ENCODE results near the gene IL18R1. TPM values are rescaled to one million over a fixed set of nuclear protein-coding genes. Genes with fewer than 3 reads are reported as not detected.

The IL18R1 gene
- total RNA-seq, 6 experiments from 2014 or later, result 5.5 to 11.2 (median 8.1) TPM

DNA sequence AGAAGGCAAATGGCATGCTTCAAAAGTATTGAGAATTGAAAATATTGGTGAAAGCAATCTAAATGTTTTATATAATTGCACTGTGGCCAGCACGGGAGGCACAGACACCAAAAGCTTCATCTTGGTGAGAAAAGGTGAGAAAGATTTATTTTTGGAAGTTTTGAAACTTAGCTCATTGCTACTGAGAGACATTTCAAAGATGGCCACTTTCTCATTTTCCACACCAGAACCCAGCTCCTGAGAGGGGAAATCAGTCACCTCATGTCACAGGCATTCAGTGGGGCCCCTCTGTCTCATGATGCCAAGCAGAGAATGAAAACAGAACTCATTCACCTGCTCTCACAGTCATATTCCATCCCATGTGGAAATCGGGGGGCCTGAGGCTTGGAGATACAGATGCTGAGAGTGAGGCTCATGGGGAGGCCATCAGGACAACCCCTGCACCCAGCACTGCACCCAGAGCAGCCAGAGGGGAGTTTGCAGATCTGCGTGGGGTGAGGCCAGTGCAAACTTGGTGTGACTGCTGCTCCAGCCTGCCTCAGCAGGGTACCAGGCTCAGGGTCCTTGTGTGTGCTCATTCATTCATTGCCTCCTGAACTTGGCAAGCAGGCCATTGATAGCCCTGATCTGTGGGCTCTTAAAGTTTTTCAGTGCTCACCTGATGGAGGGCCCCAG lies 31.4 kb downstream of the IL18R1 start:
- ATAC-seq, result peak in 1 of 4 donors; percentile 28
- H3K27ac ChIP-seq, result no peak overlapping the region

DNA sequence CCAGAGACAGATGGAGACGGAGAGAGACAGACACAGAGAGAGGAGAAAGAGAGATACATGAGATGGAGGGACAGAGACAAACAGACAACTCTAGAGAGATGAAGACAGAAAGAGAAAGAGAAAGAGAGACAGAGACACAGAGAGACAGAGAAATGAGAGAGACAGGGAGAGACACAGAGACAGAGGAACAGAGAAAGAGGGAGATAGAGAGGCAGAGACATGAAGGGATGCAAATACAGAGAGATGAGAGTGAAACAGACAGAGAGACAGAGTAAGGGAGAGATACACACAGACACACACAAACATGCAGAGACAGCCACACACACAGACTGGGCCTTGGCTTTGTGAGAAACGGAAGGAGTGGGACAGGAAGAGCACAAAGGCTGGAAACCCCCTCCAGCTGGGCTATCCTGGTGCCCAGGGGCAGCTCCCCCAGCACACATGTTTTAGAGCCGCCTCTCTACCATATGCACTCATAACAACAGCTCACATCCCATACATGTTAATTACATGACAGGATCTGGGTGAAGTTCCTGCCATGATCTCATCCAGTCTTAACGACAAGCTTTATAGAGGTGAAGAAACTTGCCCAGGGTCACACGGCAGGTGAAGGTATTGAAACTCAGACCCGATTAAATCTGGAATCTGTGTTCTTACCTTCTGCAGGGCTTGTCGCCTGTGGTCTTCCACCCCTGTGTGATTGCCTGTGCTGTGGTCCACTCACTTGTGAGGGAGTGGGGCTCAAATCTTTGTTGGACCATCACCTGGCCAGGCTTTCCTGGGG lies 32.4 kb downstream of the IL18R1 start:
- TF ChIP-seq POLR2A (IDR thresholded peaks at IDR 0.05) (no peak), CTCF (IDR thresholded peaks at IDR 0.05) (no peak)

More for the DNA sequence above, 31.4 kb downstream of the IL18R1 start:
- no peak for DNase-seq
- WGBS (ENCODE audit: insufficient coverage, low coverage, low lambda C conversion rate, missing lambda C conversion rate), result no CpG with 5 or more reads among the region's 3 CpGs
- TF ChIP-seq POLR2A (IDR thresholded peaks at IDR 0.05), result no peak
- TF ChIP-seq CTCF (IDR thresholded peaks at IDR 0.05), result no peak
- no peaks in the 10 kb centered on the region for H3K4me1 ChIP-seq
- no peaks in the 10 kb centered on the region for H3K27me3 ChIP-seq
- intact Hi-C loops (cut with DNase I), result no loop called here
- H3K9me3 ChIP-seq, result peaks cover 0 to 5% (median 1%) of the 10 kb centered on the region in 4 donors
- no peaks in the 10 kb centered on the region for H3K36me3 ChIP-seq
- H3K4me3 ChIP-seq, result no peak overlapping the region

GRCh38 chr2:102391565-102391964 lies 36.0 kb downstream of the IL18R1 start:
- no peak overlapping the region for H3K27ac ChIP-seq
- H3K36me3 ChIP-seq, result no peaks in the 10 kb centered on the region
- intact Hi-C loops (cut with DNase I), result no loop called here
- no peaks in the 10 kb centered on the region for H3K9me3 ChIP-seq
- no peaks in the 10 kb centered on the region for H3K4me1 ChIP-seq
- no peak for DNase-seq
- ATAC-seq, result no peak
- TF ChIP-seq POLR2A (IDR thresholded peaks at IDR 0.05) (no peak), CTCF (IDR thresholded peaks at IDR 0.05) (no peak)
- H3K27me3 ChIP-seq, result no peaks in the 10 kb centered on the region
- WGBS (ENCODE audit: insufficient coverage, low coverage, low lambda C conversion rate, missing lambda C conversion rate), result 81% methylated on average over 2 of the region's 2 CpGs
- no peak overlapping the region for H3K4me3 ChIP-seq

More for the DNA sequence above, 32.4 kb downstream of the IL18R1 start:
- intact Hi-C loops (cut with DNase I), result no loop called here
- no peak for DNase-seq
- H3K4me1 ChIP-seq, result no peaks in the 10 kb centered on the region
- H3K4me3 ChIP-seq, result no peak overlapping the region
- no peak overlapping the region for H3K27ac ChIP-seq
- no peaks in the 10 kb centered on the region for H3K27me3 ChIP-seq
- no peak for ATAC-seq
- no peaks in the 10 kb centered on the region for H3K36me3 ChIP-seq
- WGBS (ENCODE audit: insufficient coverage, low coverage, low lambda C conversion rate, missing lambda C conversion rate), result 90% methylated on average over 5 of the region's 7 CpGs
- peaks cover 0 to 5% (median under 1%) of the 10 kb centered on the region in 4 donors for H3K9me3 ChIP-seq

DNA sequence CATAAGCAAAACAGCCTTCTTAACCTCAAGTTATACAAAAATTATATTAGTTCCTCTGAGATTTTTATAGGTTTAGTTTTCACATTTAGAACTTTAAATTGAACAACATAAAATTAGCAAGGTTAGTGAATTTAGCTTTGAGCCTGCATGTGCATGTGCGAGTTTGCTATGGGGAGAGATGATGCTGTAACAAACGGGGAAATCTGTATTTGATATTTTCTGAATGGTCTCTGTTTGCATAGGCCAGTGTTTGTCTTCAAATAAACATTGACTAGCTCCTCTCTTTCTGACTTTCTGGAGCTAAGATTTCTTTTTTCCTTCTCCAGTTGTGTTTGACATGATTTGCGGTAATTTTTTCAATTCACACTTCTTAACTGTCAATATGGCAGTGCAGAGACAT lies 36.5 kb downstream of the IL18R1 start:
- Histone ChIP-seq H3K27me3 (no peaks in the 10 kb centered on the region), H3K9me3 (no peaks in the 10 kb centered on the region), H3K27ac (no peak overlapping the region), H3K36me3 (no peaks in the 10 kb centered on the region), H3K4me1 (no peaks in the 10 kb centered on the region), H3K4me3 (no peak overlapping the region)
- DNase-seq (no peak), ATAC-seq (no peak)
- 61% methylated on average over 3 of the region's 3 CpGs for WGBS (ENCODE audit: insufficient coverage, low coverage, low lambda C conversion rate, missing lambda C conversion rate)
- intact Hi-C loops (cut with DNase I), result no loop called here
- TF ChIP-seq POLR2A (IDR thresholded peaks at IDR 0.05), result no peak
- TF ChIP-seq CTCF (IDR thresholded peaks at IDR 0.05), result no peak
